Transverse colon (tissue), 4 donors: Measurements from ENCODE around the gene FILIP1L. TPM values are rescaled to one million over a fixed set of nuclear protein-coding genes. Genes with fewer than 3 reads are reported as not detected.

Source experiments
- DNase-seq: peaks from one replicate; pipeline ENCODE4 v3.0.0-alpha.2; 2019
- H3K27ac ChIP-seq, 4 donors: fragments of 200-600 bp; sonication (generic); 2 replicates each; pipeline ENCODE4 v1.5.1; 2016 to 2018; ENCODE audit warnings: inconsistent platforms in 4 of 4
- H3K27me3 ChIP-seq: fragments of 200-600 bp; sonication (generic); 2 replicates; pipeline ENCODE4 v1.5.1; 2017; ENCODE audit warnings: inconsistent platforms
- H3K36me3 ChIP-seq, 4 donors: fragments of 200-600 bp; sonication (generic); 2 replicates each; pipeline ENCODE4 v1.5.1; 2017 to 2019; ENCODE audit warnings: inconsistent platforms in 4 of 4
- H3K4me1 ChIP-seq, 4 donors: fragments of 200-600 bp; sonication (generic); 2 replicates each; pipeline ENCODE4 v1.5.1; 2017 to 2020; ENCODE audit warnings: inconsistent platforms in 4 of 4
- H3K4me3 ChIP-seq, 4 donors: fragments of 200-600 bp; sonication (generic); 1 replicate in 1 of 4; 2 replicates in 3 of 4; pipeline versions ENCODE4 v1.5.1 to v1.6.1; 2017 to 2019; ENCODE audit warnings: inconsistent platforms in 4 of 4
- H3K9me3 ChIP-seq, 2 donors: fragments of 200-600 bp; sonication (generic); 2 replicates each; pipeline ENCODE4 v1.5.1; 2017 to 2019; ENCODE audit warnings: inconsistent platforms in 2 of 2
- EP300 ChIP-seq: sonication (generic); formaldehyde crosslinking; IDR thresholded peaks from one replicate; pipeline ENCODE4 v1.6.1; 2017; ENCODE audit warnings: antibody characterized with exemption, low read depth
- POLR2A ChIP-seq: fragments of 450-650 bp; IDR thresholded peaks from one replicate; pipeline ENCODE4 v1.6.1; 2016; ENCODE audit warnings: antibody characterized with exemption, mild to moderate bottlenecking, moderate library complexity
- POLR2AphosphoS5 ChIP-seq, 3 donors: sonication (generic); formaldehyde crosslinking; IDR thresholded peaks; one replicate each; pipeline ENCODE4 v1.6.1; 2016; ENCODE audit warnings: antibody characterized with exemption in 3 of 3
- WGBS, 2 donors: methylation state at CpG; one replicate each; pipeline ENCODE4 v1.1.5; 2018; ENCODE audit warnings: low coverage in 1 of 2; 5-methylcytosine and 5-hydroxymethylcytosine counted together
- in situ Hi-C, 4 donors: fragments of 200-750 bp; cut with MboI; loops; one replicate each; pipeline versions ENCODE4 v1.15.0 to v1.15.1; 2017; ENCODE audit warnings: low sequenced_read_pairs in 3 of 4, low pct_ligation_motif_present in 1 of 4, low pct_unique_long_range_greater_than_20kb in 1 of 4
- intact Hi-C: fragments of 100-400 bp; cut with DNase I; formaldehyde crosslinking; loops from one replicate; pipeline ENCODE4 v1.15.1; 2023; ENCODE audit warnings: low total_unique reads
- total RNA-seq, 4 donors: library from RNA; depleted of rRNA; stranded (reverse); fragments of >200 nt; gene quantifications; one replicate each; pipeline ENCODE4 v1.1.0, GENCODE V29; 2016
- TF ChIP-seq, protein P1 (sequence below), 5 experiments: fragments of 200-600 bp in 3 of 5; fragments of 450-650 bp in 2 of 5; sonication (generic) in 3 of 5; IDR thresholded peaks; 1 replicate in 2 of 5; 2 replicates in 3 of 5; pipeline ENCODE4 v1.5.1; 2016 to 2017; ENCODE audit warnings: antibody characterized with exemption in 5 of 5, inconsistent platforms in 3 of 5, mild to moderate bottlenecking in 2 of 5, moderate library complexity in 1 of 5

The FILIP1L gene
- total RNA-seq, 4 donors from 2014 or later, result 12.3 to 38.2 (median 26.9) TPM

GRCh38 chr3:99955773-99956562, 158.3 kb downstream of the FILIP1L start:
- Histone ChIP-seq H3K27ac (no peak overlapping the region), H3K4me3 (no peak overlapping the region), H3K9me3 (no peaks in the 10 kb centered on the region), H3K36me3 (no peaks in the 10 kb centered on the region), H3K27me3 (no peaks in the 10 kb centered on the region), H3K4me1 (peaks cover 0 to 11% (median 5%) of the 10 kb centered on the region in 4 donors)
- WGBS, 2 donors, result 92 to 95% methylated on average over 9 to 10 of the region's 10 CpGs
- intact Hi-C loops (no loop called here), in situ Hi-C loops (no loop called here)
- TF ChIP-seq POLR2AphosphoS5 (IDR thresholded peaks at IDR 0.05), result no peak
- TF ChIP-seq EP300, result no peak
- TF ChIP-seq, protein P1, sequence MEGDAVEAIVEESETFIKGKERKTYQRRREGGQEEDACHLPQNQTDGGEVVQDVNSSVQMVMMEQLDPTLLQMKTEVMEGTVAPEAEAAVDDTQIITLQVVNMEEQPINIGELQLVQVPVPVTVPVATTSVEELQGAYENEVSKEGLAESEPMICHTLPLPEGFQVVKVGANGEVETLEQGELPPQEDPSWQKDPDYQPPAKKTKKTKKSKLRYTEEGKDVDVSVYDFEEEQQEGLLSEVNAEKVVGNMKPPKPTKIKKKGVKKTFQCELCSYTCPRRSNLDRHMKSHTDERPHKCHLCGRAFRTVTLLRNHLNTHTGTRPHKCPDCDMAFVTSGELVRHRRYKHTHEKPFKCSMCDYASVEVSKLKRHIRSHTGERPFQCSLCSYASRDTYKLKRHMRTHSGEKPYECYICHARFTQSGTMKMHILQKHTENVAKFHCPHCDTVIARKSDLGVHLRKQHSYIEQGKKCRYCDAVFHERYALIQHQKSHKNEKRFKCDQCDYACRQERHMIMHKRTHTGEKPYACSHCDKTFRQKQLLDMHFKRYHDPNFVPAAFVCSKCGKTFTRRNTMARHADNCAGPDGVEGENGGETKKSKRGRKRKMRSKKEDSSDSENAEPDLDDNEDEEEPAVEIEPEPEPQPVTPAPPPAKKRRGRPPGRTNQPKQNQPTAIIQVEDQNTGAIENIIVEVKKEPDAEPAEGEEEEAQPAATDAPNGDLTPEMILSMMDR (IDR thresholded peaks at IDR 0.05), result no peak
- TF ChIP-seq POLR2A, result no peak
- DNase-seq, result no peak

GRCh38 chr3:99954914-99955644, 159.2 kb downstream of the FILIP1L start:
- Histone ChIP-seq H3K27ac (no peak overlapping the region), H3K27me3 (no peaks in the 10 kb centered on the region), H3K36me3 (no peaks in the 10 kb centered on the region), H3K9me3 (no peaks in the 10 kb centered on the region), H3K4me1 (peaks cover 0 to 7% (median 1%) of the 10 kb centered on the region in 4 donors), H3K4me3 (no peak overlapping the region)
- no peak for DNase-seq
- in situ Hi-C loops (no loop called here), intact Hi-C loops (no loop called here)
- no peak for TF ChIP-seq POLR2AphosphoS5 (IDR thresholded peaks at IDR 0.05)
- no peak for TF ChIP-seq POLR2A
- TF ChIP-seq EP300, result no peak
- TF ChIP-seq, protein P1 (IDR thresholded peaks at IDR 0.05), result no peak
- 82 to 86% methylated on average over 4 of the region's 4 CpGs for WGBS, 2 donors

GRCh38 chr3:99953596-99953995, 160.7 kb downstream of the FILIP1L start:
- no peak for DNase-seq
- Histone ChIP-seq H3K9me3 (no peaks in the 10 kb centered on the region), H3K4me1 (peaks cover 4 to 19% (median 9%) of the 10 kb centered on the region in 4 donors), H3K4me3 (no peak overlapping the region), H3K27ac (no peak overlapping the region), H3K27me3 (no peaks in the 10 kb centered on the region), H3K36me3 (no peaks in the 10 kb centered on the region)
- intact Hi-C loops, result no loop called here
- in situ Hi-C loops, result no loop called here
- TF ChIP-seq EP300 (no peak), POLR2AphosphoS5 (IDR thresholded peaks at IDR 0.05) (no peak), POLR2A (no peak)
- TF ChIP-seq, protein P1 (IDR thresholded peaks at IDR 0.05), result no peak

DNA sequence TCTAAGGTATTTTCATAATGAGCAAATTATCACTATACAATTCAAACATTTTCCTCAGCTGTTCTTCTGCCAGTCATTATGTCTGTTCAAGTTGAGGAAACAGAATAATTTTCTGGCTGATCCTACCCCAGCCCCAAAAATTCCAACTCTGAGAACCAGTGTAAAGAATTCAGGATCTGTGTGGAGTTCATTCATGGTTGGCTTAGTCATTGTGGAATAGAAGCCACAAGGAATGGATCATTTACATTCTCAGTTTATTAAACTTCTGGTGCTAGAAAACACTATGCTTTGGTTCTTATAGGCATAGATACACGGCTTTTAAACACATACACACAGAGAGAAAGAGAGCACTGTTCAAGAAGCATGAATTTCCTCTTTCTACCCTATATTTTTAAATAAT, 162.0 kb downstream of the FILIP1L start:
- H3K4me1 ChIP-seq, result peaks cover 4 to 23% (median 12%) of the 10 kb centered on the region in 4 donors
- in situ Hi-C loops, result no loop called here

More for the DNA sequence above, 162.0 kb downstream of the FILIP1L start:
- H3K36me3 ChIP-seq, result no peaks in the 10 kb centered on the region
- 78 to 90% methylated on average over 1 of the region's 1 CpG for WGBS, 2 donors
- intact Hi-C loops, result no loop called here
- H3K27ac ChIP-seq, result no peak overlapping the region
- no peak for DNase-seq
- no peaks in the 10 kb centered on the region for H3K9me3 ChIP-seq
- no peak for TF ChIP-seq POLR2A
- TF ChIP-seq POLR2AphosphoS5 (IDR thresholded peaks at IDR 0.05), result no peak
- no peak for TF ChIP-seq EP300
- H3K27me3 ChIP-seq, result no peaks in the 10 kb centered on the region
- no peak overlapping the region for H3K4me3 ChIP-seq
